ACHN (cell line): ENCODE measurements around the gene CD34.
A peak's percentile ranks its signal among the peaks of the same experiment; 100 is the strongest.
"Not testable (repeated sequence)": the region's sequence is repeated elsewhere in the genome, so short reads cannot be mapped to it uniquely, and the experiment has no call there.

Source experiments
- DNase-seq: peaks from one replicate; pipeline ENCODE4 v3.0.0-alpha.2; 2015
- in situ Hi-C: cut with HindIII; loops from 2 replicates; pipeline ENCODE4 v1.10.0; 2017; ENCODE audit warnings: low sequenced_read_pairs, low pct_ligation_motif_present, low pct_unique_long_range_greater_than_20kb

CD34 gene

GRCh38 chr1:207884266-207885029 is 26.5 kb downstream of the CD34 start:
- in situ Hi-C loops = no loop called here
- no peak for DNase-seq

GRCh38 chr1:207883660-207884250 is 27.2 kb downstream of the CD34 start:
- DNase-seq = no peak
- in situ Hi-C loops = no loop called here

GRCh38 chr1:207883104-207883651 is 27.7 kb downstream of the CD34 start:
- DNase-seq = no peak
- in situ Hi-C loops = no loop called here

- DNase-seq = no peak
- in situ Hi-C loops = no loop called here
These were observed 28.2 kb downstream of the CD34 start for GRCh38 chr1:207882692-207883091.

- no peak for DNase-seq
- in situ Hi-C loops = no loop called here
These were observed 32.0 kb downstream of the CD34 start for GRCh38 chr1:207878939-207879338.

GRCh38 chr1:207877914-207878313 is 33.0 kb downstream of the CD34 start:
- DNase-seq, in situ Hi-C loops: not testable (repeated sequence)

- in situ Hi-C loops = no loop called here
- DNase-seq = no peak
These were observed 34.8 kb downstream of the CD34 start for GRCh38 chr1:207876131-207876530.

GRCh38 chr1:207875532-207875931 is 35.4 kb downstream of the CD34 start:
- in situ Hi-C loops = no loop called here

GRCh38 chr1:207873055-207873890 is 37.7 kb downstream of the CD34 start:
- DNase-seq = no peak
- in situ Hi-C loops = no loop called here

More at GRCh38 chr1:207875532-207875931, 35.4 kb downstream of the CD34 start:
- no peak for DNase-seq

- in situ Hi-C loops = no loop called here
- no peak for DNase-seq
These were observed 38.3 kb downstream of the CD34 start for GRCh38 chr1:207872621-207873020.

- no peak for DNase-seq
- in situ Hi-C loops = no loop called here
These were observed 39.7 kb downstream of the CD34 start for GRCh38 chr1:207871117-207871649.

- no peak for DNase-seq
- in situ Hi-C loops = no loop called here
These were observed 40.5 kb downstream of the CD34 start for GRCh38 chr1:207870306-207871031.

- DNase-seq = no peak
- in situ Hi-C loops = no loop called here
These were observed 41.1 kb downstream of the CD34 start for GRCh38 chr1:207869859-207870258.

- in situ Hi-C loops = no loop called here
These were observed 41.9 kb downstream of the CD34 start for GRCh38 chr1:207868774-207869721.

GRCh38 chr1:207868251-207868773 is 42.6 kb downstream of the CD34 start:
- DNase-seq = no peak
- in situ Hi-C loops = no loop called here

More at GRCh38 chr1:207868774-207869721, 41.9 kb downstream of the CD34 start:
- peak; percentile 79 for DNase-seq

- DNase-seq = no peak
- in situ Hi-C loops = no loop called here
These were observed 43.5 kb downstream of the CD34 start for GRCh38 chr1:207867136-207868109.
